Gastrocnemius medialis (tissue), 4 donors: ENCODE measurements around the gene HLCS.

Experiments
- POLR2A ChIP-seq, 2 donors: fragments of 450-650 bp; IDR thresholded peaks; one replicate each; pipeline ENCODE4 v1.6.1; 2017; ENCODE audit warnings: antibody characterized with exemption in 2 of 2, mild to moderate bottlenecking in 2 of 2, moderate library complexity in 2 of 2
- TF ChIP-seq, protein P1 (sequence below), 5 experiments: fragments of 450-650 bp in 3 of 5; fragments of 200-600 bp in 2 of 5; sonication (generic) in 2 of 5; IDR thresholded peaks in 4 of 5; conservative IDR thresholded peaks in 1 of 5; 1 replicate in 4 of 5; 2 replicates in 1 of 5; pipeline ENCODE4 v1.5.1; 2016 to 2019; ENCODE audit warnings: antibody characterized with exemption in 5 of 5, mild to moderate bottlenecking in 3 of 5, moderate library complexity in 3 of 5

DNA sequence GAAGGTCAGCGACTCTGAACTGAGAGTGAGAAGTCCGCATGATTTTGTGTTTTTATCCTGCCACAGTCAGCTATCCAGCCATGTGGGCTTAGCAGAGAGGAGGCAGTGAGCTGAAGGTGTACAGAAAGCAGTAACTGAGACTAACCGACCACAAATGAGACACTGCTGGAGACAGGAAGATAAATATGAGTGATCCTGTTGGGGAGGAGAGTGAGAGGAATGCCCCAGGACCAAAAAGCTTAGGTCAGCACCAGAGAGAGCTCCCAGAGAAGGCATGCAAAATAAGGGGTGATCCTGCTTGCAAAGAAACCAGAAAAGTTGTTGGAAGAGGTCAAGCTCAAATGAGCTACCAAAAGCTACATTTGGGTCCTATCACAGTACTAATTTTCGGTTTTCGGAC is 63.7 kb downstream of the HLCS start:
- TF ChIP-seq, protein P1, sequence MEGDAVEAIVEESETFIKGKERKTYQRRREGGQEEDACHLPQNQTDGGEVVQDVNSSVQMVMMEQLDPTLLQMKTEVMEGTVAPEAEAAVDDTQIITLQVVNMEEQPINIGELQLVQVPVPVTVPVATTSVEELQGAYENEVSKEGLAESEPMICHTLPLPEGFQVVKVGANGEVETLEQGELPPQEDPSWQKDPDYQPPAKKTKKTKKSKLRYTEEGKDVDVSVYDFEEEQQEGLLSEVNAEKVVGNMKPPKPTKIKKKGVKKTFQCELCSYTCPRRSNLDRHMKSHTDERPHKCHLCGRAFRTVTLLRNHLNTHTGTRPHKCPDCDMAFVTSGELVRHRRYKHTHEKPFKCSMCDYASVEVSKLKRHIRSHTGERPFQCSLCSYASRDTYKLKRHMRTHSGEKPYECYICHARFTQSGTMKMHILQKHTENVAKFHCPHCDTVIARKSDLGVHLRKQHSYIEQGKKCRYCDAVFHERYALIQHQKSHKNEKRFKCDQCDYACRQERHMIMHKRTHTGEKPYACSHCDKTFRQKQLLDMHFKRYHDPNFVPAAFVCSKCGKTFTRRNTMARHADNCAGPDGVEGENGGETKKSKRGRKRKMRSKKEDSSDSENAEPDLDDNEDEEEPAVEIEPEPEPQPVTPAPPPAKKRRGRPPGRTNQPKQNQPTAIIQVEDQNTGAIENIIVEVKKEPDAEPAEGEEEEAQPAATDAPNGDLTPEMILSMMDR (IDR thresholded peaks at IDR 0.05 in 4 of 5, conservative IDR thresholded peaks at IDR 0.05 in 1 of 5), result no peak
- no peak for TF ChIP-seq POLR2A (IDR thresholded peaks at IDR 0.05)
